DOHH2 (cell line): ENCODE results near the gene ALDH1L1.

Experiments used
- H3F3A ChIP-seq: fragments of 200-600 bp; sonication (generic), shearing (Covaris generic); 2 replicates; pipeline ENCODE4 v1.6.0; 2016; ENCODE audit warnings: antibody characterized with exemption, mild to moderate bottlenecking; ENCODE audit not compliant: control insufficient read depth, insufficient read depth
- H3K27ac ChIP-seq: fragments of 200-600 bp; sonication (generic); 2 replicates; pipeline ENCODE4 v1.5.1; 2014; ENCODE audit warnings: low read depth, mild to moderate bottlenecking, low read length, moderate library complexity
- H3K27me3 ChIP-seq: fragments of 200-600 bp; sonication (generic); 2 replicates; pipeline ENCODE4 v1.6.1; 2014; ENCODE audit warnings: mild to moderate bottlenecking, low read length, mixed read lengths; ENCODE audit not compliant: control insufficient read depth
- H3K36me3 ChIP-seq: fragments of 200-600 bp; sonication (generic); 2 replicates; pipeline ENCODE4 v1.6.1; 2014; ENCODE audit warnings: mild to moderate bottlenecking, low read length, moderate library complexity, mixed read lengths; ENCODE audit not compliant: control insufficient read depth
- H3K4me1 ChIP-seq: fragments of 200-600 bp; sonication (generic); 2 replicates; pipeline ENCODE4 v1.6.1; 2014; ENCODE audit warnings: mild to moderate bottlenecking, low read length, mixed read lengths; ENCODE audit not compliant: control insufficient read depth
- H3K4me2 ChIP-seq: fragments of 200-600 bp; sonication (generic); 2 replicates; pipeline ENCODE4 v1.6.0; 2014; ENCODE audit warnings: mild to moderate bottlenecking, low read length, moderate library complexity
- H3K4me3 ChIP-seq: fragments of 200-600 bp; sonication (generic); 2 replicates; pipeline ENCODE4 v1.5.1; 2014; ENCODE audit warnings: mild to moderate bottlenecking, low read length, mixed read lengths
- H3K79me2 ChIP-seq: fragments of 200-600 bp; sonication (generic); 2 replicates; pipeline ENCODE4 v1.6.1; 2014; ENCODE audit warnings: mild to moderate bottlenecking, low read length, mixed read lengths; ENCODE audit not compliant: control insufficient read depth
- H3K9me2 ChIP-seq: fragments of 200-600 bp; sonication (generic); replicated peaks from 2 replicates; pipeline ENCODE4 v1.6.1; 2014; ENCODE audit warnings: mild to moderate bottlenecking, low read length, mixed read lengths; ENCODE audit not compliant: control insufficient read depth
- H3K9me3 ChIP-seq: fragments of 200-600 bp; sonication (generic); 2 replicates; pipeline ENCODE4 v1.6.1; 2014; ENCODE audit warnings: antibody characterized with exemption, low read length, mixed read lengths; ENCODE audit not compliant: control insufficient read depth, insufficient read depth
- H4K20me1 ChIP-seq: fragments of 200-600 bp; sonication (generic); 2 replicates; pipeline ENCODE4 v1.6.0; 2014; ENCODE audit warnings: low read depth, mild to moderate bottlenecking, antibody characterized with exemption, low read length, moderate library complexity; ENCODE audit not compliant: control insufficient read depth, insufficient read depth
- EZH2phosphoT487 ChIP-seq: fragments of 200-600 bp; sonication (generic); IDR thresholded peaks from 2 replicates; pipeline ENCODE4 v1.6.1; 2017; ENCODE audit warnings: borderline replicate concordance, mild to moderate bottlenecking, antibody characterized with exemption, low read length, moderate library complexity, mixed read lengths
- TF ChIP-seq, protein P1 (sequence below): fragments of 200-600 bp; sonication (generic); IDR thresholded peaks from one replicate; pipeline ENCODE4 v1.5.1; 2014; ENCODE audit warnings: antibody characterized with exemption, mild to moderate bottlenecking, low read depth, low read length; ENCODE audit not compliant: poor library complexity, severe bottlenecking

Gene ALDH1L1

GRCh38 chr3:126084768-126085180, 95.6 kb downstream of the ALDH1L1 start:
- Histone ChIP-seq H3K4me3 (peak overlapping the region; percentile 92), H3K9me3 (0 out of 2 replicates have a peak, but pooled peaks cover 6% of the 10 kb centered on the region), H3K4me2 (peak overlapping the region; percentile 64), H3K79me2 (peaks cover 14% of the 10 kb centered on the region), H4K20me1 (no peaks in the 10 kb centered on the region), H3K9me2 (no peaks in the 10 kb centered on the region), H3K4me1 (peaks cover 24% of the 10 kb centered on the region), H3K36me3 (peaks cover 3% of the 10 kb centered on the region; the same call in 1 of the 2 replicates), H3K27me3 (no peaks in the 10 kb centered on the region), H3F3A (0 out of 2 replicates have a peak, but pooled peaks cover 6% of the 10 kb centered on the region), H3K27ac (peak overlapping the region; percentile 56)
- no peak for TF ChIP-seq EZH2phosphoT487
- TF ChIP-seq, protein P1, sequence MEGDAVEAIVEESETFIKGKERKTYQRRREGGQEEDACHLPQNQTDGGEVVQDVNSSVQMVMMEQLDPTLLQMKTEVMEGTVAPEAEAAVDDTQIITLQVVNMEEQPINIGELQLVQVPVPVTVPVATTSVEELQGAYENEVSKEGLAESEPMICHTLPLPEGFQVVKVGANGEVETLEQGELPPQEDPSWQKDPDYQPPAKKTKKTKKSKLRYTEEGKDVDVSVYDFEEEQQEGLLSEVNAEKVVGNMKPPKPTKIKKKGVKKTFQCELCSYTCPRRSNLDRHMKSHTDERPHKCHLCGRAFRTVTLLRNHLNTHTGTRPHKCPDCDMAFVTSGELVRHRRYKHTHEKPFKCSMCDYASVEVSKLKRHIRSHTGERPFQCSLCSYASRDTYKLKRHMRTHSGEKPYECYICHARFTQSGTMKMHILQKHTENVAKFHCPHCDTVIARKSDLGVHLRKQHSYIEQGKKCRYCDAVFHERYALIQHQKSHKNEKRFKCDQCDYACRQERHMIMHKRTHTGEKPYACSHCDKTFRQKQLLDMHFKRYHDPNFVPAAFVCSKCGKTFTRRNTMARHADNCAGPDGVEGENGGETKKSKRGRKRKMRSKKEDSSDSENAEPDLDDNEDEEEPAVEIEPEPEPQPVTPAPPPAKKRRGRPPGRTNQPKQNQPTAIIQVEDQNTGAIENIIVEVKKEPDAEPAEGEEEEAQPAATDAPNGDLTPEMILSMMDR = no peak

DNA sequence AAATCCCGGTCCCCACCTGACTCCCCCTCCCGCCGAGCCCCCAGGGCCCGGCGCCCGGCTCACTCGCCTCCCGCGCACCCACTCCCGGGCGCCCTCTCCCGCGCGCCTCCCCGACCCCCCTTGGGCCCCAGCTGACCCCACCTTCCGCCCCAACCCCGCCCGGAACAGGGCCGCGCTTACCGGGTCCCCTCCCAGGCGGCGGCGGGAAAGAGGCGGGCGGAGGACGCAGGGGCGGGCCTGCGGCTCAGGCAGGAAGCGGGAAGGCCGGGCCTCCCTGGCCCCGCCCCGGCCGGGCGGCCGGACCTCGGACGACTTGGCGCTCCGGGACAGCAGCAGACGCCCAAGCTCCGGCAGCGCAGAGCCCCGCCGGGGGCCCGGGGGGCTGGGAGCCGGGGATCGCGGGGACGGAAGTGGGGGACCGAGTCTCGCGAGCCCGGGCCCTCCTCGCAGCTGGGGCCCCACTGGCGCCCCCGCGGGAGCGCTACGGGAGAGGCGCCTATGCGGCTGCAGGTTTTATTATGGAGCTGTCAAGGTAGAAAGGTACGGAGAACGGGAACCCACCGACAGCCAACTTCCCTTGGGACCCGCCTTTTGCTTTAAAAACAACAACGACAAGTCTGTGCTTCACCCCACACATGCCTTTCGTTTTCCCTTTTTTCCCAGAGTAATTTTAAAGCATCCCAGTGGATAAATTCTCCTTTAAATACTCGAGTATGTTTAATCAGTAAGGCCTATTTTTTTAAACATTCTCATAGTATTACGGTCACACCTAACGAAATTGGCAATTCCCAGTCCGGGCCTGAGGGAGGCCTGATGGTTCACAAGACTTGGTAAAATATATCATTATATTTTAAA, 96.2 kb downstream of the ALDH1L1 start, which contains the start of gene SLC41A3:
Gene SLC41A3, minus strand, starts transcription at position 212 of the 855 bp plus-strand sequence. CDS start 15,905 bp downstream, outside the sequence.
- 0 out of 2 replicates have a peak, but pooled peaks cover 6% of the 10 kb centered on the region for H3F3A ChIP-seq
- H3K36me3 ChIP-seq = peaks cover 3% of the 10 kb centered on the region; the same call in 1 of the 2 replicates
- peak within 1 kb of the TSS; percentile 92 for H3K4me3 ChIP-seq
- H3K4me2 ChIP-seq = peak within 1 kb of the TSS; percentile 93
- no peaks in the 10 kb centered on the region for H4K20me1 ChIP-seq
- TF ChIP-seq, protein P1 = peak; percentile 65
- TF ChIP-seq EZH2phosphoT487 = no peak
- peaks cover 14% of the 10 kb centered on the region for H3K79me2 ChIP-seq
- H3K27ac ChIP-seq = peak within 1 kb of the TSS; percentile 56
- H3K9me2 ChIP-seq = no peaks in the 10 kb centered on the region
- H3K4me1 ChIP-seq = peaks cover 24% of the 10 kb centered on the region
- 0 out of 2 replicates have a peak, but pooled peaks cover 6% of the 10 kb centered on the region for H3K9me3 ChIP-seq
- H3K27me3 ChIP-seq = no peaks in the 10 kb centered on the region

DNA sequence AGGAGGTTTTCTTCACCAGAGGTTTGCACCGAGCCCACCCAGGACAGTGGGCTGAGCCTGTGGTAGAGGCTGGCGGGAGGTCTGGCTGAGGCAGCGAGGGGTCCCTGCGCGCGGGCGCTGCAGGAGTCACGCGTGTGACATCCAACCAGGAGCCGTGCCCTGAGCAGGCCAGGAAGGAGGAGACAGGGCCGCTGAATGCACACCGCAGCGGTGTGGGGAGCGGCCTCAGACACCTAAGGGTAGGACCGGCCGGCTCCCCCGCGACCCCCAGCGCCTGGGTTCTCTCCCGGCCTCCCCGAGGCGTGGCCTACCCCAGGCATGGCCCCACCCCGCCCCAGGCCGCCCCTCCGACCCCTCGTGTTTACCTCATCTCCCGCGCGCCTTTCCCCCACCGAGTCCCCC, 96.9 kb downstream of the ALDH1L1 start:
- no peaks in the 10 kb centered on the region for H4K20me1 ChIP-seq
- 0 out of 2 replicates have a peak, but pooled peaks cover 6% of the 10 kb centered on the region for H3F3A ChIP-seq
- H3K9me3 ChIP-seq = 0 out of 2 replicates have a peak, but pooled peaks cover 6% of the 10 kb centered on the region
- peaks cover 3% of the 10 kb centered on the region; the same call in 1 of the 2 replicates for H3K36me3 ChIP-seq
- H3K79me2 ChIP-seq = peaks cover 14% of the 10 kb centered on the region
- H3K27ac ChIP-seq = peak overlapping the region; percentile 56
- H3K4me3 ChIP-seq = peak overlapping the region; percentile 92
- TF ChIP-seq EZH2phosphoT487 = no peak
- TF ChIP-seq, protein P1 = no peak
- peaks cover 24% of the 10 kb centered on the region for H3K4me1 ChIP-seq
- peak overlapping the region; percentile 93 for H3K4me2 ChIP-seq
- no peaks in the 10 kb centered on the region for H3K27me3 ChIP-seq
- no peaks in the 10 kb centered on the region for H3K9me2 ChIP-seq
